Mucosa of stomach (tissue), 1 donor: ENCODE measurements around the gene ATP6AP1.

Experiments
- H3K27me3 ChIP-seq: one replicate; pipeline ENCODE4 v1.7.0; 2013; ENCODE audit warnings: mild to moderate bottlenecking, low read length; ENCODE audit not compliant: control insufficient read depth, insufficient read depth
- H3K36me3 ChIP-seq: one replicate; pipeline ENCODE4 v1.7.0; 2013; ENCODE audit warnings: low read length; ENCODE audit not compliant: control insufficient read depth, insufficient read depth
- H3K4me1 ChIP-seq: one replicate; pipeline ENCODE4 v1.7.0; 2013; ENCODE audit warnings: mild to moderate bottlenecking, low read length; ENCODE audit not compliant: control insufficient read depth, insufficient read depth
- H3K4me3 ChIP-seq: one replicate; pipeline ENCODE4 v1.7.0; 2013; ENCODE audit warnings: low read length
- H3K9ac ChIP-seq: one replicate; pipeline ENCODE4 v1.7.0; 2013; ENCODE audit warnings: mild to moderate bottlenecking, low read length, moderate library complexity
- H3K9me3 ChIP-seq: one replicate; pipeline ENCODE4 v1.7.0; 2013; ENCODE audit warnings: mild to moderate bottlenecking, low read length, moderate library complexity; ENCODE audit not compliant: control insufficient read depth
- donor health status: Pancreatic carcinoma.

The ATP6AP1 gene

GRCh38 chrX:154402622-154403127, 25.8 kb upstream of the ATP6AP1 start:
- no peaks in the 10 kb centered on the region for H3K9me3 ChIP-seq
- H3K36me3 ChIP-seq, result peaks cover 10% of the 10 kb centered on the region
- peaks cover 6% of the 10 kb centered on the region for H3K4me1 ChIP-seq
- H3K27me3 ChIP-seq, result no peaks in the 10 kb centered on the region
- H3K4me3 ChIP-seq, result no peak overlapping the region
- H3K9ac ChIP-seq, result no peak overlapping the region

DNA sequence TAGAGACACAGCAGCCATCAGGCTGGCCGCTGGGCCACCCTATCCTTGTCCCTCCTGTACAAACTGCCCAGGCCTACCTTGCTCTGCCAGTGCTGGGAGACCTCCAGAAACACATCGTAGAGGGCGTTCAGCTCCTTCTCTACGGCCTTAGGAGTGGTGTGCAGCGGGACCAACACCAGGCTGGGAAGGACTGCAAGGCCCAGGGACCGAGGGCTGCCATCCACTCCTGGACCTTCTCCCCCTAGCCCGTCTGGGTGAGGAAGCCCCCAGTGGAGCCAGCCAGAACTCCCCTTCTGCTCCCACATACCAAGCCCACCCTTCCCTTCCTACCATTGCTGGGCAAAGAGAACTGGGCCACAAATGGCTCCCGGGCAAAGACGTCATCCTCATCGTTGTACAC, 25.3 kb upstream of the ATP6AP1 start:
- H3K9me3 ChIP-seq, result no peaks in the 10 kb centered on the region

DNA sequence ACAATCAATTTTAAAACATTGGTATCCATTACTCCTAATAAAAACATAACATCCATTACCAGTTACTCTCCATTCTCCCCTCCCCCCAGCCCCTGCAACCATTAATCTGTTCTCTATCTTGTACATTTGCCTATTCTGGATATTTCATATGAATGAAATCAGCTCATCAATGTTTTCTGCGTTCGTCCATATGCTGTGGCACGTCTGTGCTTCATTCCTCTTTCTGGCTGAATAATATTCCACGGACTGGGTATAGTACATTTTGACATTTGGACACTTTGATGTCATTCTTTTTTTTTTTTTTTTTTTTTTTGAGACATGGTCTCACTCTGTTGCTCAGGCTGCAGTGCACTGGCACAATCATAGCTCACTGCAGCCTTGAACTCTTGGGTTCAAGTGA, 24.6 kb upstream of the ATP6AP1 start:
- H3K4me3 ChIP-seq, result no peak overlapping the region
- H3K9ac ChIP-seq, result no peak overlapping the region
- no peaks in the 10 kb centered on the region for H3K9me3 ChIP-seq
- peaks cover 10% of the 10 kb centered on the region for H3K36me3 ChIP-seq
- H3K27me3 ChIP-seq, result no peaks in the 10 kb centered on the region
- H3K4me1 ChIP-seq, result peaks cover 6% of the 10 kb centered on the region

More for the DNA sequence above, 25.3 kb upstream of the ATP6AP1 start:
- Histone ChIP-seq H3K4me3 (no peak overlapping the region), H3K27me3 (no peaks in the 10 kb centered on the region), H3K4me1 (peaks cover 6% of the 10 kb centered on the region), H3K9ac (no peak overlapping the region), H3K36me3 (peaks cover 10% of the 10 kb centered on the region)

DNA sequence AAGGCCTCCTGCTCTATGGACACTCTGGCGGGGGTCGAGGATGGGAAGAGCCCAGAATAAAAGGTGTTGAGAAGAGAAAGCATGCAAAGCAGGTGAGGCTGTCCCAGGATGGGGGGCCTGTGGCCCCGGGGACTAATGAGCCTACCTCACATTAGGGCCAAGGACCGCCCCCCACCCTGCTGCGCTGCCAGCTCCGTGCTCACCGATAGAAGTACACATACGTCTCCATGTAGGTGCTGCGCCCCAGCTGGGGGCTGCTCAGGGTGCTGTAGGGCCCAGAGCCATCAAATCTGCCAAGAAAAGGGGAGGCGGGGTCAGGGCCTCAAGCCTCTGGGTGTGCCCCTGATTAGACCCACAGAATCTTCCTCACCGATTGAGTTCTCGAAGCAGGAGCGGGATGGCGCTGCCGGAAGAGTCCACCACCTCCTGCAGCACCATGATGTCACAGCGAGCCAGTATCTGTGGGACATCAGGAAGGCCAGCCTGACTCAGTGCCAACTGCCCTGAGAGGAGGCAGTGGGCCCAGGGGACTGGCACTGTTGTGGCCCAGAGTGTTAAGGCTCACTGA, 23.8 kb upstream of the ATP6AP1 start:
- Histone ChIP-seq H3K27me3 (no peaks in the 10 kb centered on the region), H3K36me3 (peaks cover 4% of the 10 kb centered on the region), H3K4me1 (peaks cover 10% of the 10 kb centered on the region), H3K9ac (no peak overlapping the region), H3K9me3 (no peaks in the 10 kb centered on the region), H3K4me3 (no peak overlapping the region)

DNA sequence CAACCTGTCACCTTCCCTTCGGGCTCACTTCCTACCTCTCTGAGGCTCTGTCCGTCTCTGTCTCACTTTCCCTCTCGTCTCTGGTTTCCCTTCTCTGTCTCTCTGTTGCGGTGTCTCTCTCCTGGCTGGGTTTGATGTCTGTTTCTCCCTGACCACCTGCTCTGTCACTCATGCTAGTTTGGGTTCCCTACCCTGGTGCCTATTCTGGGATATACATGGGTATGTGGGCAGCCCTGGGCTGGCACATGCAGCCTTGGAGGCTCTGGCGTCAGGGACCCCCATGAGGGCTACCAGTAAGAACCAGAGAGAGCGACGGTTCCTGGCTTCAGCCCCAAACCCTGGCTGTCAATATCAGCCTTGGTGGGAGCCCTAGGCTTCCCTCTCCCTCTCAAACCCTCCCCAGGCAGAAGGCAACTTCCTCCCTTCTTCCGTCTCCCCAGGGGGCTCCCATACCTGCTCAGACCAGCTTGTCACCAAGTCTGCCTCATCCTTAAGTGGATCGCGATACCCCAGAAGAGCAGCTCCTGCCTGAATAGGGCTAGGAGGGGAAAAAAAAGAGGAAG, 19.7 kb upstream of the ATP6AP1 start:
- Histone ChIP-seq H3K36me3 (no peaks in the 10 kb centered on the region), H3K9ac (peak overlapping the region; percentile 80), H3K9me3 (no peaks in the 10 kb centered on the region), H3K4me3 (peak overlapping the region; percentile 25), H3K27me3 (no peaks in the 10 kb centered on the region), H3K4me1 (peaks cover 17% of the 10 kb centered on the region)

DNA sequence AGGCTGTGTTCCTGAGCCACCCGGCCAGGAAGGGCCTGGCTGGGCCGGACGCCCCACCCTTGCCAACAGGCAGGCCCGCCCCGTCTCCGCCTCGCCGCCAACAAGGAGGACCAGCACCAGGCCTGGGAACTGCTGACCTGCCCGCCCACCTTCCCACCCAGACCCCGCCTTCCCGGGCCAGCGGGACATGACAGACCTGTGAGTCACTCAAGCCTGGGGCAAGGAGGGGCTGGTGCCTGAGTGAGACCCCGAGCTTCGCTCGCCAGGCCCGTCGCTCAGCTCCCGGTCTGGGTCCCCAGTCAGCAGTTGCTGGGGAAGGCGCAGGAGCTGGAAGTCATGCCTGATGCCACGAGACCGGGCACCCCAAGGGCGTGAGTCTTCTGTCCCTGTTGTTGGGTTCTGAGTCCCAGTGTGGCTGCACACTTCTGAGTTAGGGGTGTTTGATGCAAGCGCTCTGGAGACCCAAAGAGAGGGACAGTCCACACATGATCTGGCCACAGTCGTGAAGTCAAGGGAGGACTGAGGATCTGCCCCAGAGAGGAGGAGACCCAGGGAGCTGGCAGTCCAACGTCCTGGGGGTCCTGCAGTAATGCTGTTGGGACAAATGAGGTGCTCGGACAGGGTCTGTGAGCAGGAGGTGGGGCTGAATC, 19.1 kb upstream of the ATP6AP1 start, which contains the start of gene DNASE1L1:
TSS of gene DNASE1L1 (minus strand) at position 33 of the 650 bp plus-strand sequence. CDS start 3,686 bp downstream, outside the sequence.
- H3K9me3 ChIP-seq, result no peaks in the 10 kb centered on the region
- H3K27me3 ChIP-seq, result no peaks in the 10 kb centered on the region
- H3K4me3 ChIP-seq, result peak within 1 kb of the TSS; percentile 25
- peak within 1 kb of the TSS; percentile 80 for H3K9ac ChIP-seq
- H3K36me3 ChIP-seq, result no peaks in the 10 kb centered on the region
- H3K4me1 ChIP-seq, result peaks cover 17% of the 10 kb centered on the region

- peaks cover 17% of the 10 kb centered on the region for H3K4me1 ChIP-seq
- no peaks in the 10 kb centered on the region for H3K36me3 ChIP-seq
- H3K9me3 ChIP-seq, result no peaks in the 10 kb centered on the region
- H3K27me3 ChIP-seq, result no peaks in the 10 kb centered on the region
- peak overlapping the region; percentile 80 for H3K9ac ChIP-seq
- H3K4me3 ChIP-seq, result peak overlapping the region; percentile 18
Measured at GRCh38 chrX:154411981-154412340, 16.5 kb upstream of the ATP6AP1 start.

- Histone ChIP-seq H3K9me3 (no peaks in the 10 kb centered on the region), H3K27me3 (no peaks in the 10 kb centered on the region), H3K4me3 (peak overlapping the region; percentile 18), H3K4me1 (peaks cover 17% of the 10 kb centered on the region), H3K36me3 (no peaks in the 10 kb centered on the region), H3K9ac (peak overlapping the region; percentile 80)
Measured at GRCh38 chrX:154412468-154412867, 16.0 kb upstream of the ATP6AP1 start.

GRCh38 chrX:154413142-154413541, 15.3 kb upstream of the ATP6AP1 start:
- peak overlapping the region; percentile 80 for H3K9ac ChIP-seq
- peaks cover 17% of the 10 kb centered on the region for H3K4me1 ChIP-seq
- no peak overlapping the region for H3K4me3 ChIP-seq
- no peaks in the 10 kb centered on the region for H3K36me3 ChIP-seq
- H3K9me3 ChIP-seq, result no peaks in the 10 kb centered on the region
- H3K27me3 ChIP-seq, result no peaks in the 10 kb centered on the region

- H3K4me1 ChIP-seq, result peaks cover 10% of the 10 kb centered on the region
Measured at GRCh38 chrX:154417157-154417556, 11.3 kb upstream of the ATP6AP1 start.

DNA sequence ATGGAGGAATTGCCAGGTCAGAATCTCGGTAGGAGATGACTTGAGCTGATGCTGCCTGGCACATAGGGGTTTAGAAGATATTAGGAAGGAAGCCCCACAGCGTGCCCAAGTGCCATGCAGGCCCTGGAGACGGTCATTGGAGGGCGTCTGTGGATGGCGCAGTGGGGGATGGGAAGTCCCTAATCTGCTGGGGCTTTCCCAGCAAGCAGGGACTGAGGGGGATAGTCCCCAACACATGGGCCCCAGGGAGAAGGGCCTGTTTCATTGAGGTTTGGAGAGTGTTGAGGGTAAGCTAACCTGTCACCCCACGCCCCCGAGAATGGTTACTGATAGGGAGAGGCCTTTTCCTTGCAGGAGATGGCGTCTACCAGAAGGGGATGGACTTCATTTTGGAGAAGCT, 9.3 kb upstream of the ATP6AP1 start:
- no peaks in the 10 kb centered on the region for H3K4me1 ChIP-seq
- no peak overlapping the region for H3K4me3 ChIP-seq
- H3K9ac ChIP-seq, result no peak overlapping the region
- no peaks in the 10 kb centered on the region for H3K36me3 ChIP-seq
- no peaks in the 10 kb centered on the region for H3K9me3 ChIP-seq
- no peaks in the 10 kb centered on the region for H3K27me3 ChIP-seq

More at GRCh38 chrX:154417157-154417556, 11.3 kb upstream of the ATP6AP1 start:
- H3K9me3 ChIP-seq, result no peaks in the 10 kb centered on the region
- H3K9ac ChIP-seq, result no peak overlapping the region
- H3K36me3 ChIP-seq, result no peaks in the 10 kb centered on the region
- no peaks in the 10 kb centered on the region for H3K27me3 ChIP-seq
- no peak overlapping the region for H3K4me3 ChIP-seq

DNA sequence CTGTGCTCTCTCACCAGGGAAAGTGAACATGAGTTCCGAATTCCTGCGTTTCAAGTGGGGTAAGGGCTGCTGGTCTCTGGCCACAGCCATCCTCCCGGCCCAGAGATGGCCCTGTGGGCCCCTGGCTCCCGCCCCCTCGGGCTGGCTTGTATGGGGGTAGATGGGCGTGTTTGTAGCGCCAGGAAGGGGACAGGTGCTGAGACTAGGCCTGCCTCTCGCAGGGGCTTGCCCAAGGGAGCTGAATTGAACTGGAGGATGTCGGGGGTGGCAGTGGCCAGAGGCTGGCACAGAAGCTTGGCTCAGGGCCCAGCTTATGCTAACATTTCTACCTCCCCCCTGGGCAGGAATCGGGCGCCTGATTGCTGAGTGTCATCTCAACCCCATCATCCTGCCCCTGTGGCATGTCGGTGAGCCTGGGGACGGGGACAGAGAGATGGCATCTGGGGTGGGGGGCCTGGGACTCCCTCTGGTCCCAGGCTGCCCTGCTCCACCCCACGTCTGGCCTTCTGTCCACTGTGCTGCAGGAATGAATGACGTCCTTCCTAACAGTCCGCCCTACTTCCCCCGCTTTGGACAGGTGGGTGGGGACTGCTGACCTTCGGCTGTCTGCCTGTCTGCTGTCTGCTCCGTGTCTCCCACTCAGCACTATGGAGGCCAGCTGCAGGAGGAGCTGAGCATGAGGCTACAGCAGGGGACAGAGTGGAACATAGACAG, 8.6 kb upstream of the ATP6AP1 start:
- Histone ChIP-seq H3K9ac (no peak overlapping the region), H3K4me3 (no peak overlapping the region), H3K27me3 (no peaks in the 10 kb centered on the region), H3K9me3 (no peaks in the 10 kb centered on the region), H3K4me1 (no peaks in the 10 kb centered on the region), H3K36me3 (no peaks in the 10 kb centered on the region)
